GM23338 (cell line): ENCODE data around the gene TTLL13. TPM values are rescaled to one million over a fixed set of nuclear protein-coding genes. Genes with fewer than 3 reads are reported as not detected.
A peak's percentile ranks its signal among the peaks of the same experiment; 100 is the strongest.

ENCODE experiments used
- ATAC-seq: fragments of 200-7000 bp; cut with Tn5 transposase; 3 replicates; pipeline ENCODE4 v1.9.1; 2020
- DNase-seq: peaks from one replicate; pipeline ENCODE4 v3.0.0-alpha.2; 2015; ENCODE audit warnings: low spot score
- H2AFZ ChIP-seq: fragments of 200-600 bp; sonication (generic); 2 replicates; pipeline ENCODE4 v1.8.0; 2016; ENCODE audit warnings: antibody characterized with exemption, mild to moderate bottlenecking, moderate library complexity
- H3F3A ChIP-seq: fragments of 200-600 bp; sonication (generic); replicated peaks from 2 replicates; pipeline ENCODE4 v1.8.0; 2017; ENCODE audit warnings: antibody characterized with exemption, mixed run types, low read depth
- H3K27ac ChIP-seq: fragments of 200-600 bp; sonication (generic); 2 replicates; pipeline ENCODE4 v1.6.1; 2016; ENCODE audit warnings: low read depth
- H3K27me3 ChIP-seq: fragments of 200-600 bp; sonication (generic); 2 replicates; pipeline ENCODE4 v1.8.0; 2016; ENCODE audit warnings: mild to moderate bottlenecking, mixed run types, moderate library complexity; ENCODE audit not compliant: insufficient read depth
- H3K36me3 ChIP-seq: fragments of 200-600 bp; sonication (generic); 2 replicates; pipeline ENCODE4 v1.8.0; 2016; ENCODE audit warnings: mild to moderate bottlenecking; ENCODE audit not compliant: insufficient read depth
- H3K4me1 ChIP-seq: fragments of 200-600 bp; sonication (generic); 2 replicates; pipeline ENCODE4 v1.8.0; 2016; ENCODE audit warnings: mild to moderate bottlenecking, moderate library complexity; ENCODE audit not compliant: insufficient read depth
- H3K4me2 ChIP-seq: fragments of 200-600 bp; sonication (generic); 2 replicates; pipeline ENCODE4 v1.7.1; 2017; ENCODE audit warnings: mixed run types
- H3K4me3 ChIP-seq: fragments of 200-600 bp; sonication (generic); 2 replicates; pipeline ENCODE4 v1.6.1; 2016; ENCODE audit warnings: mixed run types
- H3K79me2 ChIP-seq: fragments of 200-600 bp; sonication (generic); replicated peaks from 2 replicates; pipeline ENCODE4 v1.8.0; 2017; ENCODE audit warnings: mild to moderate bottlenecking; ENCODE audit not compliant: insufficient read depth
- H3K9me2 ChIP-seq: fragments of 200-600 bp; sonication (generic); 2 replicates; pipeline ENCODE4 v1.8.0; 2017; ENCODE audit not compliant: insufficient read depth
- H4K20me1 ChIP-seq: fragments of 200-600 bp; sonication (generic); replicated peaks from 2 replicates; pipeline ENCODE4 v1.8.0; 2017; ENCODE audit warnings: mild to moderate bottlenecking; ENCODE audit not compliant: insufficient read depth
- H3K27ac Mint-ChIP-seq: 2 replicates; pipeline ENCODE4 v1.8.0; 2020; ENCODE audit warnings: inconsistent platforms, mild to moderate bottlenecking, moderate library complexity, mixed read lengths
- H3K27me3 Mint-ChIP-seq: 3 replicates; pipeline ENCODE4 v1.8.0; 2022; ENCODE audit warnings: low read depth, mild to moderate bottlenecking, moderate library complexity, mixed read lengths, inconsistent platforms; ENCODE audit not compliant: insufficient read depth, poor library complexity
- H3K36me3 Mint-ChIP-seq: 3 replicates; pipeline ENCODE4 v1.8.0; 2021; ENCODE audit warnings: low read depth, mild to moderate bottlenecking, inconsistent platforms, moderate library complexity, mixed read lengths
- H3K4me1 Mint-ChIP-seq: 3 replicates; pipeline ENCODE4 v1.8.0; 2020; ENCODE audit warnings: mild to moderate bottlenecking, inconsistent platforms, mixed read lengths
- H3K4me3 Mint-ChIP-seq: 3 replicates; pipeline ENCODE4 v1.8.0; 2021; ENCODE audit warnings: moderate library complexity, mild to moderate bottlenecking, inconsistent platforms, mixed read lengths
- H3K9me3 Mint-ChIP-seq: 3 replicates; pipeline ENCODE4 v1.8.0; 2020; ENCODE audit warnings: moderate library complexity, mild to moderate bottlenecking, inconsistent platforms, mixed read lengths
- JUNB ChIP-seq: IDR thresholded peaks from one replicate; pipeline ENCODE4 v1.6.1; 2016; ENCODE audit warnings: antibody characterized with exemption; ENCODE audit not compliant: unreplicated experiment
- NANOG ChIP-seq: IDR thresholded peaks from 2 replicates; pipeline ENCODE4 v1.6.1; 2016; ENCODE audit warnings: antibody characterized with exemption, borderline replicate concordance
- POLR2AphosphoS5 ChIP-seq: IDR thresholded peaks from 2 replicates; pipeline ENCODE4 v1.6.1; 2016; ENCODE audit warnings: antibody characterized with exemption, low read depth
- STAT1 ChIP-seq: IDR thresholded peaks from one replicate; pipeline ENCODE4 v1.6.1; 2016; ENCODE audit warnings: antibody characterized with exemption; ENCODE audit not compliant: unreplicated experiment
- ZNF331 ChIP-seq: fragments of 250-450 bp; sonication (Bioruptor Pico); IDR thresholded peaks from 2 replicates; pipeline ENCODE4 v1.5.0; 2020; ENCODE audit warnings: low read depth, mild to moderate bottlenecking, moderate library complexity
- polyA plus RNA-seq: library from polyadenylated mRNA; unstranded; fragments of >200 nt; fragmentation: Nextera tagmentation; extraction: Ambion mirVana; gene quantifications from 2 replicates; pipeline ENCODE4 v1.2.1, GENCODE V29; 2016
- total RNA-seq: library from RNA; depleted of rRNA; stranded (reverse); fragments of >200 nt; shearing (Covaris generic); gene quantifications from 2 replicates; pipeline ENCODE4 v1.2.3, GENCODE V29; 2014
- TF ChIP-seq, protein P1 (sequence below): fragments of 250-450 bp; sonication (Bioruptor Pico); IDR thresholded peaks from 2 replicates; pipeline ENCODE4 v1.5.0; 2020; ENCODE audit warnings: mild to moderate bottlenecking, moderate library complexity

The TTLL13 gene
- total and polyA plus RNA-seq, 2 experiments from 2014 or later = not detected

DNA sequence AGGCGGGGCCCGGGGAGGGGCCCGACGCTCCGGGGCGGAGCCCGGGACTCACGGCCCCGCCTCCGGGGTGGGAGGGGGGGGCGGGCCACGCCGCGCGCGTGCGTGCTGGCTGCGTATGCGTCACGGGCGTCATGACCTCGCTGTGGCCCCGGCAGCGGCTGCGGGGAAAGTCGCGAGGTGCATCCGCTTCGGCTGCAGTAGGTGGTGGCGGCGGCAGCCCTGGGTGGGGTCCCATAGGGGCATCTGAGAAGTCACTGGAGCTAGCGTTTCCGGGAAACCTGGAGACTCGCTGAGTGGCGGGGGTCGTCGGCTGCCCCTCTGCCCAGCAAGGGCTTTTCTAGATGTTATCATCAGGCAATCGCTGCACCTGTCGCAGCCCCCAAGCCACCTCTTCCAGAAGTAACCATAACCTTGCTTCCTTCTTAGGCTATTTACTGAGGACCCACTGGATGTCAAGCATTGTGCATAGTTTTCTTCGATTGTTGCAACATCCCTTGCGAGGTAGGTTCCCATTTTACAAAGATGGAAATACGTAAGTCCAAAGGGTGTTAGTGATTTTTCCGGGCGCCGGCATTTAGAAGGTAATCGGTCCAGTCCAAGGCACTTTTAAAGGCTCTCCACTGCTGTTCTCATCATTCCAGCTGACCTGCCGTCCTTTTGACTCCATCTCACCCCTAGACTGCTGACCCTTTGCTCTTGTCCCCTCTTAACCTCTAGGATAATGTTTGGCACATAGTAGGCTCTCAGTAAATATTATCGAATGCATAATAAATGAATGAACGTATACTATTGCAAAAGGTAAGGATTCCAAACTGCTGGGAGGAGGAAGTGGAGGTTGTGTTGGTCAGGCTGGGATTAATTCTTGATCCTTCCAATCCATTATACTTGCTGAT lies 15.0 kb upstream of the TTLL13 start, which contains the start of gene GDPGP1:
Gene GDPGP1, plus strand, starts transcription at position 114 of the 893 bp plus-strand sequence. CDS start 6,700 bp downstream, outside the sequence.
- Histone ChIP-seq H3K4me1 (peaks cover 14% of the 10 kb centered on the region; the same call in 1 of the 2 replicates), H3K79me2 (no peaks in the 10 kb centered on the region), H3K36me3 (no peaks in the 10 kb centered on the region), H3K4me3 (peak within 1 kb of the TSS; percentile 85), H4K20me1 (no peaks in the 10 kb centered on the region), H3K9me2 (no peaks in the 10 kb centered on the region), H3F3A (peaks cover 11% of the 10 kb centered on the region; the same call in 1 of the 2 replicates), H3K27me3 (no peaks in the 10 kb centered on the region), H3K27ac (peak within 1 kb of the TSS; percentile 16; the same call in 1 of the 2 replicates), H3K4me2 (peak within 1 kb of the TSS; percentile 89), H2AFZ (peak within 1 kb of the TSS; percentile 98)
- ATAC-seq = peak; percentile 14
- no peak for DNase-seq
- Mint-ChIP-seq H3K4me3 (peak within 1 kb of the TSS; percentile 76), H3K27me3 (peaks cover 12% of the 10 kb centered on the region), H3K27ac (no peak within 1 kb of the TSS), H3K4me1 (peaks cover 7% of the 10 kb centered on the region), H3K9me3 (no peaks in the 10 kb centered on the region), H3K36me3 (peaks cover 6% of the 10 kb centered on the region; the same call in 2 of the 3 replicates)
- TF ChIP-seq POLR2AphosphoS5 = peak; percentile 61
- TF ChIP-seq ZNF331 (CRISPR knock-in tag) = no peak

DNA sequence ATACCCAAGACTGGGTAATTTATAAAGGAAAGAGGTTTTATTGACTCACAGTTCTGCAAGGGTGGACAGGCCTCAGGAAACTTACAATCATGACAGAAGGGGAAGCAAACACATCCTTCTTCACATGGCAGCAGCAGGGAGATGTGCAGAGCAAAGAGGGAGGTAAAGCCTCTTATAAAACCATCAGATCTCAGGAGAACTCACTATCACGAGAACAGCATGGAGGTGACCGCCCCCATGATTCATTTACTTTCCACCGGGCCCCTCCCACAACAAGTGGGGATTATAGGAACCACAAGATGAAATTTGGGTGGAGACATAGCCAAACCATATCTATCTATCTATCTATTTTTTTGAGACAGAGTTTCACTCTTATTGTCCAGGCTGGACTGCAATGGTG lies 10.0 kb upstream of the TTLL13 start:
- Histone ChIP-seq H3F3A (peaks cover 3% of the 10 kb centered on the region; the same call in 1 of the 2 replicates), H3K36me3 (no peaks in the 10 kb centered on the region), H3K4me3 (no peak overlapping the region), H4K20me1 (no peaks in the 10 kb centered on the region), H3K27me3 (no peaks in the 10 kb centered on the region), H3K79me2 (no peaks in the 10 kb centered on the region), H3K27ac (no peak overlapping the region), H3K4me1 (peaks cover 4% of the 10 kb centered on the region; the same call in 1 of the 2 replicates), H3K4me2 (no peak overlapping the region), H3K9me2 (no peaks in the 10 kb centered on the region), H2AFZ (no peak overlapping the region)
- ATAC-seq (no peak), DNase-seq (no peak)
- no peak for TF ChIP-seq JUNB
- TF ChIP-seq STAT1 = no peak
- TF ChIP-seq NANOG = no peak
- TF ChIP-seq ZNF331 (CRISPR knock-in tag) = no peak
- TF ChIP-seq, protein P1, sequence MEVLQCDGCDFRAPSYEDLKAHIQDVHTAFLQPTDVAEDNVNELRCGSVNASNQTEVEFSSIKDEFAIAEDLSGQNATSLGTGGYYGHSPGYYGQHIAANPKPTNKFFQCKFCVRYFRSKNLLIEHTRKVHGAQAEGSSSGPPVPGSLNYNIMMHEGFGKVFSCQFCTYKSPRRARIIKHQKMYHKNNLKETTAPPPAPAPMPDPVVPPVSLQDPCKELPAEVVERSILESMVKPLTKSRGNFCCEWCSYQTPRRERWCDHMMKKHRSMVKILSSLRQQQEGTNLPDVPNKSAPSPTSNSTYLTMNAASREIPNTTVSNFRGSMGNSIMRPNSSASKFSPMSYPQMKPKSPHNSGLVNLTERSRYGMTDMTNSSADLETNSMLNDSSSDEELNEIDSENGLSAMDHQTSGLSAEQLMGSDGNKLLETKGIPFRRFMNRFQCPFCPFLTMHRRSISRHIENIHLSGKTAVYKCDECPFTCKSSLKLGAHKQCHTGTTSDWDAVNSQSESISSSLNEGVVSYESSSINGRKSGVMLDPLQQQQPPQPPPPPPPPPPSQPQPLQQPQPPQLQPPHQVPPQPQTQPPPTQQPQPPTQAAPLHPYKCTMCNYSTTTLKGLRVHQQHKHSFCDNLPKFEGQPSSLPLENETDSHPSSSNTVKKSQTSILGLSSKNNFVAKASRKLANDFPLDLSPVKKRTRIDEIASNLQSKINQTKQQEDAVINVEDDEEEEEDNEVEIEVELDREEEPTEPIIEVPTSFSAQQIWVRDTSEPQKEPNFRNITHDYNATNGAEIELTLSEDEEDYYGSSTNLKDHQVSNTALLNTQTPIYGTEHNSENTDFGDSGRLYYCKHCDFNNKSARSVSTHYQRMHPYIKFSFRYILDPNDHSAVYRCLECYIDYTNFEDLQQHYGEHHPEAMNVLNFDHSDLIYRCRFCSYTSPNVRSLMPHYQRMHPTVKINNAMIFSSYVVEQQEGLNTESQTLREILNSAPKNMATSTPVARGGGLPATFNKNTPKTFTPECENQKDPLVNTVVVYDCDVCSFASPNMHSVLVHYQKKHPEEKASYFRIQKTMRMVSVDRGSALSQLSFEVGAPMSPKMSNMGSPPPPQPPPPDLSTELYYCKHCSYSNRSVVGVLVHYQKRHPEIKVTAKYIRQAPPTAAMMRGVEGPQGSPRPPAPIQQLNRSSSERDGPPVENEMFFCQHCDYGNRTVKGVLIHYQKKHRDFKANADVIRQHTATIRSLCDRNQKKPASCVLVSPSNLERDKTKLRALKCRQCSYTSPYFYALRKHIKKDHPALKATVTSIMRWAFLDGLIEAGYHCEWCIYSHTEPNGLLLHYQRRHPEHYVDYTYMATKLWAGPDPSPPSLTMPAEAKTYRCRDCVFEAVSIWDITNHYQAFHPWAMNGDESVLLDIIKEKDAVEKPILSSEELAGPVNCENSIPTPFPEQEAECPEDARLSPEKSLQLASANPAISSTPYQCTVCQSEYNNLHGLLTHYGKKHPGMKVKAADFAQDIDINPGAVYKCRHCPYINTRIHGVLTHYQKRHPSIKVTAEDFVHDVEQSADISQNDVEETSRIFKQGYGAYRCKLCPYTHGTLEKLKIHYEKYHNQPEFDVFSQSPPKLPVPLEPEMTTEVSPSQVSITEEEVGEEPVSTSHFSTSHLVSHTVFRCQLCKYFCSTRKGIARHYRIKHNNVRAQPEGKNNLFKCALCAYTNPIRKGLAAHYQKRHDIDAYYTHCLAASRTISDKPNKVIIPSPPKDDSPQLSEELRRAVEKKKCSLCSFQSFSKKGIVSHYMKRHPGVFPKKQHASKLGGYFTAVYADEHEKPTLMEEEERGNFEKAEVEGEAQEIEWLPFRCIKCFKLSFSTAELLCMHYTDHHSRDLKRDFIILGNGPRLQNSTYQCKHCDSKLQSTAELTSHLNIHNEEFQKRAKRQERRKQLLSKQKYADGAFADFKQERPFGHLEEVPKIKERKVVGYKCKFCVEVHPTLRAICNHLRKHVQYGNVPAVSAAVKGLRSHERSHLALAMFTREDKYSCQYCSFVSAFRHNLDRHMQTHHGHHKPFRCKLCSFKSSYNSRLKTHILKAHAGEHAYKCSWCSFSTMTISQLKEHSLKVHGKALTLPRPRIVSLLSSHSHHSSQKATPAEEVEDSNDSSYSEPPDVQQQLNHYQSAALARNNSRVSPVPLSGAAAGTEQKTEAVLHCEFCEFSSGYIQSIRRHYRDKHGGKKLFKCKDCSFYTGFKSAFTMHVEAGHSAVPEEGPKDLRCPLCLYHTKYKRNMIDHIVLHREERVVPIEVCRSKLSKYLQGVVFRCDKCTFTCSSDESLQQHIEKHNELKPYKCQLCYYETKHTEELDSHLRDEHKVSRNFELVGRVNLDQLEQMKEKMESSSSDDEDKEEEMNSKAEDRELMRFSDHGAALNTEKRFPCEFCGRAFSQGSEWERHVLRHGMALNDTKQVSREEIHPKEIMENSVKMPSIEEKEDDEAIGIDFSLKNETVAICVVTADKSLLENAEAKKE (CRISPR knock-in tag) = no peak
- Mint-ChIP-seq H3K9me3 (no peaks in the 10 kb centered on the region), H3K4me1 (no peaks in the 10 kb centered on the region), H3K4me3 (no peak overlapping the region), H3K36me3 (peaks cover 3% of the 10 kb centered on the region; the same call in 1 of the 3 replicates), H3K27ac (no peak overlapping the region), H3K27me3 (peaks cover 9% of the 10 kb centered on the region)
